GM23338 (cell line): Measurements from ENCODE around the gene CARD10. TPM values are rescaled to one million over a fixed set of nuclear protein-coding genes. Genes with fewer than 3 reads are reported as not detected.
A peak's percentile ranks its signal among the peaks of the same experiment; 100 is the strongest.

ENCODE experiments used
- ATAC-seq: fragments of 200-7000 bp; cut with Tn5 transposase; 3 replicates; pipeline ENCODE4 v1.9.1; 2020
- DNase-seq: peaks from one replicate; pipeline ENCODE4 v3.0.0-alpha.2; 2015; ENCODE audit warnings: low spot score
- H2AFZ ChIP-seq: fragments of 200-600 bp; sonication (generic); 2 replicates; pipeline ENCODE4 v1.8.0; 2016; ENCODE audit warnings: antibody characterized with exemption, mild to moderate bottlenecking, moderate library complexity
- H3F3A ChIP-seq: fragments of 200-600 bp; sonication (generic); replicated peaks from 2 replicates; pipeline ENCODE4 v1.8.0; 2017; ENCODE audit warnings: antibody characterized with exemption, mixed run types, low read depth
- H3K27ac ChIP-seq: fragments of 200-600 bp; sonication (generic); 2 replicates; pipeline ENCODE4 v1.6.1; 2016; ENCODE audit warnings: low read depth
- H3K27me3 ChIP-seq: fragments of 200-600 bp; sonication (generic); 2 replicates; pipeline ENCODE4 v1.8.0; 2016; ENCODE audit warnings: mild to moderate bottlenecking, mixed run types, moderate library complexity; ENCODE audit not compliant: insufficient read depth
- H3K36me3 ChIP-seq: fragments of 200-600 bp; sonication (generic); 2 replicates; pipeline ENCODE4 v1.8.0; 2016; ENCODE audit warnings: mild to moderate bottlenecking; ENCODE audit not compliant: insufficient read depth
- H3K4me1 ChIP-seq: fragments of 200-600 bp; sonication (generic); 2 replicates; pipeline ENCODE4 v1.8.0; 2016; ENCODE audit warnings: mild to moderate bottlenecking, moderate library complexity; ENCODE audit not compliant: insufficient read depth
- H3K4me2 ChIP-seq: fragments of 200-600 bp; sonication (generic); 2 replicates; pipeline ENCODE4 v1.7.1; 2017; ENCODE audit warnings: mixed run types
- H3K4me3 ChIP-seq: fragments of 200-600 bp; sonication (generic); 2 replicates; pipeline ENCODE4 v1.6.1; 2016; ENCODE audit warnings: mixed run types
- H3K79me2 ChIP-seq: fragments of 200-600 bp; sonication (generic); replicated peaks from 2 replicates; pipeline ENCODE4 v1.8.0; 2017; ENCODE audit warnings: mild to moderate bottlenecking; ENCODE audit not compliant: insufficient read depth
- H3K9me2 ChIP-seq: fragments of 200-600 bp; sonication (generic); 2 replicates; pipeline ENCODE4 v1.8.0; 2017; ENCODE audit not compliant: insufficient read depth
- H4K20me1 ChIP-seq: fragments of 200-600 bp; sonication (generic); replicated peaks from 2 replicates; pipeline ENCODE4 v1.8.0; 2017; ENCODE audit warnings: mild to moderate bottlenecking; ENCODE audit not compliant: insufficient read depth
- H3K27ac Mint-ChIP-seq: 2 replicates; pipeline ENCODE4 v1.8.0; 2020; ENCODE audit warnings: inconsistent platforms, mild to moderate bottlenecking, moderate library complexity, mixed read lengths
- H3K27me3 Mint-ChIP-seq: 3 replicates; pipeline ENCODE4 v1.8.0; 2022; ENCODE audit warnings: low read depth, mild to moderate bottlenecking, moderate library complexity, mixed read lengths, inconsistent platforms; ENCODE audit not compliant: insufficient read depth, poor library complexity
- H3K36me3 Mint-ChIP-seq: 3 replicates; pipeline ENCODE4 v1.8.0; 2021; ENCODE audit warnings: low read depth, mild to moderate bottlenecking, inconsistent platforms, moderate library complexity, mixed read lengths
- H3K4me1 Mint-ChIP-seq: 3 replicates; pipeline ENCODE4 v1.8.0; 2020; ENCODE audit warnings: mild to moderate bottlenecking, inconsistent platforms, mixed read lengths
- H3K4me3 Mint-ChIP-seq: 3 replicates; pipeline ENCODE4 v1.8.0; 2021; ENCODE audit warnings: moderate library complexity, mild to moderate bottlenecking, inconsistent platforms, mixed read lengths
- H3K9me3 Mint-ChIP-seq: 3 replicates; pipeline ENCODE4 v1.8.0; 2020; ENCODE audit warnings: moderate library complexity, mild to moderate bottlenecking, inconsistent platforms, mixed read lengths
- CREB1 ChIP-seq: fragments of 250-450 bp; sonication (Bioruptor Pico); IDR thresholded peaks from 2 replicates; pipeline ENCODE4 v1.5.0; 2020; ENCODE audit warnings: low read depth, mild to moderate bottlenecking, moderate library complexity
- EZH2 ChIP-seq: fragments of 200-600 bp; sonication (generic); IDR thresholded peaks from one replicate; pipeline ENCODE4 v1.8.0; 2017; ENCODE audit warnings: antibody characterized with exemption, mild to moderate bottlenecking, low read depth; ENCODE audit not compliant: unreplicated experiment
- EZH2phosphoT487 ChIP-seq: fragments of 200-600 bp; sonication (generic); IDR thresholded peaks from one replicate; pipeline ENCODE4 v1.8.1; 2018; ENCODE audit warnings: antibody characterized with exemption; ENCODE audit not compliant: unreplicated experiment
- JUNB ChIP-seq: IDR thresholded peaks from one replicate; pipeline ENCODE4 v1.6.1; 2016; ENCODE audit warnings: antibody characterized with exemption; ENCODE audit not compliant: unreplicated experiment
- NANOG ChIP-seq: IDR thresholded peaks from 2 replicates; pipeline ENCODE4 v1.6.1; 2016; ENCODE audit warnings: antibody characterized with exemption, borderline replicate concordance
- POLR2AphosphoS5 ChIP-seq: IDR thresholded peaks from 2 replicates; pipeline ENCODE4 v1.6.1; 2016; ENCODE audit warnings: antibody characterized with exemption, low read depth
- STAT1 ChIP-seq: IDR thresholded peaks from one replicate; pipeline ENCODE4 v1.6.1; 2016; ENCODE audit warnings: antibody characterized with exemption; ENCODE audit not compliant: unreplicated experiment
- ZNF331 ChIP-seq: fragments of 250-450 bp; sonication (Bioruptor Pico); IDR thresholded peaks from 2 replicates; pipeline ENCODE4 v1.5.0; 2020; ENCODE audit warnings: low read depth, mild to moderate bottlenecking, moderate library complexity
- polyA plus RNA-seq: library from polyadenylated mRNA; unstranded; fragments of >200 nt; fragmentation: Nextera tagmentation; extraction: Ambion mirVana; gene quantifications from 2 replicates; pipeline ENCODE4 v1.2.1, GENCODE V29; 2016
- total RNA-seq: library from RNA; depleted of rRNA; stranded (reverse); fragments of >200 nt; shearing (Covaris generic); gene quantifications from 2 replicates; pipeline ENCODE4 v1.2.3, GENCODE V29; 2014
- TF ChIP-seq, protein P1 (sequence below): IDR thresholded peaks from one replicate; pipeline ENCODE4 v1.6.1; 2018; ENCODE audit warnings: antibody characterized with exemption; ENCODE audit not compliant: unreplicated experiment
- TF ChIP-seq, protein P2 (sequence below): IDR thresholded peaks from 2 replicates; pipeline ENCODE4 v1.6.1; 2016; ENCODE audit warnings: antibody characterized with exemption
- TF ChIP-seq, protein P3 (sequence below), 2 experiments: fragments of 200-600 bp in 1 of 2; sonication (generic) in 1 of 2; conservative IDR thresholded peaks; 2 replicates each; pipeline versions ENCODE4 v1.5.1 to v1.6.1; 2016 to 2017; ENCODE audit warnings: antibody characterized with exemption in 2 of 2, low read depth in 2 of 2, mild to moderate bottlenecking in 2 of 2, moderate library complexity in 1 of 2

CARD10 gene
- total and polyA plus RNA-seq, 2 experiments from 2014 or later = 5.4 to 17.2 TPM

DNA sequence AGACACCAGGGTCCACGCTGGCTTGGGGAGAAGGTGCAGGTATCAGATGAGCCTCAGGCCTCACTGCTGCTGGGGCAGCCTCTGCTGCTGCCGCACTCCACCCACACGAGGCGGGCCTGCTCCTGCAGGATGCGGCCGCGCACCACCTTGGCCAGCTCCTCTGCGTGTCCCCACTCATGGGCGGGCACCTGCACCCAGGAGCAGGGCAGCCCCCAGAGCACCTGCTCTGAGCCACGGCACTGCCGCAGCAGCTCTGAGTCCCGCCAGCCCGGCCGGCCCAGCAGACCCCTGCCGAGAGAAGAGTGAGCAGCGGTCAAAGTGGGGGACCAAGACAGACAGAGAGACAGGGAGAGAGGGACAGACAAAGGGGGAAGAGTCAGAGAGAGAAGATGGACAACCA lies 28.1 kb downstream of the CARD10 start:
- Histone ChIP-seq H3K4me3 (no peak overlapping the region), H3K9me2 (no peaks in the 10 kb centered on the region), H3F3A (no peaks in the 10 kb centered on the region), H4K20me1 (no peaks in the 10 kb centered on the region), H3K4me2 (no peak overlapping the region), H3K27ac (no peak overlapping the region), H3K79me2 (no peaks in the 10 kb centered on the region), H3K4me1 (peaks cover 18% of the 10 kb centered on the region; the same call in 1 of the 2 replicates), H3K27me3 (no peaks in the 10 kb centered on the region), H3K36me3 (no peaks in the 10 kb centered on the region), H2AFZ (no peak overlapping the region)
- DNase-seq = no peak
- no peak for TF ChIP-seq ZNF331 (CRISPR knock-in tag)
- TF ChIP-seq, protein P1, sequence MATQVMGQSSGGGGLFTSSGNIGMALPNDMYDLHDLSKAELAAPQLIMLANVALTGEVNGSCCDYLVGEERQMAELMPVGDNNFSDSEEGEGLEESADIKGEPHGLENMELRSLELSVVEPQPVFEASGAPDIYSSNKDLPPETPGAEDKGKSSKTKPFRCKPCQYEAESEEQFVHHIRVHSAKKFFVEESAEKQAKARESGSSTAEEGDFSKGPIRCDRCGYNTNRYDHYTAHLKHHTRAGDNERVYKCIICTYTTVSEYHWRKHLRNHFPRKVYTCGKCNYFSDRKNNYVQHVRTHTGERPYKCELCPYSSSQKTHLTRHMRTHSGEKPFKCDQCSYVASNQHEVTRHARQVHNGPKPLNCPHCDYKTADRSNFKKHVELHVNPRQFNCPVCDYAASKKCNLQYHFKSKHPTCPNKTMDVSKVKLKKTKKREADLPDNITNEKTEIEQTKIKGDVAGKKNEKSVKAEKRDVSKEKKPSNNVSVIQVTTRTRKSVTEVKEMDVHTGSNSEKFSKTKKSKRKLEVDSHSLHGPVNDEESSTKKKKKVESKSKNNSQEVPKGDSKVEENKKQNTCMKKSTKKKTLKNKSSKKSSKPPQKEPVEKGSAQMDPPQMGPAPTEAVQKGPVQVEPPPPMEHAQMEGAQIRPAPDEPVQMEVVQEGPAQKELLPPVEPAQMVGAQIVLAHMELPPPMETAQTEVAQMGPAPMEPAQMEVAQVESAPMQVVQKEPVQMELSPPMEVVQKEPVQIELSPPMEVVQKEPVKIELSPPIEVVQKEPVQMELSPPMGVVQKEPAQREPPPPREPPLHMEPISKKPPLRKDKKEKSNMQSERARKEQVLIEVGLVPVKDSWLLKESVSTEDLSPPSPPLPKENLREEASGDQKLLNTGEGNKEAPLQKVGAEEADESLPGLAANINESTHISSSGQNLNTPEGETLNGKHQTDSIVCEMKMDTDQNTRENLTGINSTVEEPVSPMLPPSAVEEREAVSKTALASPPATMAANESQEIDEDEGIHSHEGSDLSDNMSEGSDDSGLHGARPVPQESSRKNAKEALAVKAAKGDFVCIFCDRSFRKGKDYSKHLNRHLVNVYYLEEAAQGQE = peak; percentile 39
- no peaks in the 10 kb centered on the region; the same call in 2 of the 3 replicates for H3K36me3 Mint-ChIP-seq
- H3K4me3 Mint-ChIP-seq = no peak overlapping the region
- H3K27ac Mint-ChIP-seq = no peak overlapping the region
- H3K27me3 Mint-ChIP-seq = peaks cover 13% of the 10 kb centered on the region
- H3K4me1 Mint-ChIP-seq = peaks cover 45% of the 10 kb centered on the region
- ATAC-seq = no peak
- H3K9me3 Mint-ChIP-seq = no peaks in the 10 kb centered on the region; the same call in 2 of the 3 replicates

DNA sequence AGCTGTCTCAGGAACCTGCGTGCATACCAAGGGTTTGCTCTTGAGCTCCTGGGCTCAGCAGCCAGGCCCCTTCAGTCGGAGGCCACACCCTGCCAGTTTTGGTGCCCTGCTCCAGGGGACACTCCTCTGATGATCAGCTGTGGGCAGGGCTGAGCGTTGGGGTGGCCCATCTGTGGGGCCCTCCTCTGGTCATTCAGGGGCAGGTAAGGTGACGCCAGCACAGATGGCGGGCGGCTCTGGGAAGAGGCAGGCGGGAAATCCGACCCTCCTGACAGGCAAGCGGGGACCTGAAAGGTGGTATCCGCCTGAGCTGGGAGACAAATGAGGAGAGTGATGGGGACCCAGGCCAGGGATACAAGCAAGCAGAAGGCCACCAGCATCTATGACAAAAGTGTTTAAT lies 29.2 kb downstream of the CARD10 start:
- Histone ChIP-seq H3K79me2 (no peaks in the 10 kb centered on the region), H4K20me1 (no peaks in the 10 kb centered on the region), H3K4me3 (no peak overlapping the region), H3K27ac (no peak overlapping the region), H3K36me3 (no peaks in the 10 kb centered on the region), H3K4me1 (peaks cover 18% of the 10 kb centered on the region; the same call in 1 of the 2 replicates), H3K9me2 (no peaks in the 10 kb centered on the region), H3K4me2 (no peak overlapping the region), H3K27me3 (no peaks in the 10 kb centered on the region), H2AFZ (no peak overlapping the region), H3F3A (no peaks in the 10 kb centered on the region)
- H3K4me3 Mint-ChIP-seq = no peak overlapping the region
- no peaks in the 10 kb centered on the region; the same call in 2 of the 3 replicates for H3K36me3 Mint-ChIP-seq
- peaks cover 49% of the 10 kb centered on the region for H3K4me1 Mint-ChIP-seq
- DNase-seq = no peak
- no peak for ATAC-seq
- peaks cover 10% of the 10 kb centered on the region for H3K27me3 Mint-ChIP-seq
- no peaks in the 10 kb centered on the region; the same call in 2 of the 3 replicates for H3K9me3 Mint-ChIP-seq
- no peak overlapping the region for H3K27ac Mint-ChIP-seq
- no peak for TF ChIP-seq ZNF331 (CRISPR knock-in tag)
- TF ChIP-seq, protein P1 = no peak
- TF ChIP-seq STAT1 = no peak
- no peak for TF ChIP-seq CREB1 (CRISPR knock-in tag)
- TF ChIP-seq EZH2 = no peak
- TF ChIP-seq NANOG = no peak
- no peak for TF ChIP-seq EZH2phosphoT487
- TF ChIP-seq, protein P2, sequence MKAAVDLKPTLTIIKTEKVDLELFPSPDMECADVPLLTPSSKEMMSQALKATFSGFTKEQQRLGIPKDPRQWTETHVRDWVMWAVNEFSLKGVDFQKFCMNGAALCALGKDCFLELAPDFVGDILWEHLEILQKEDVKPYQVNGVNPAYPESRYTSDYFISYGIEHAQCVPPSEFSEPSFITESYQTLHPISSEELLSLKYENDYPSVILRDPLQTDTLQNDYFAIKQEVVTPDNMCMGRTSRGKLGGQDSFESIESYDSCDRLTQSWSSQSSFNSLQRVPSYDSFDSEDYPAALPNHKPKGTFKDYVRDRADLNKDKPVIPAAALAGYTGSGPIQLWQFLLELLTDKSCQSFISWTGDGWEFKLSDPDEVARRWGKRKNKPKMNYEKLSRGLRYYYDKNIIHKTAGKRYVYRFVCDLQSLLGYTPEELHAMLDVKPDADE = no peak
- TF ChIP-seq POLR2AphosphoS5 = no peak
- TF ChIP-seq, protein P3, sequence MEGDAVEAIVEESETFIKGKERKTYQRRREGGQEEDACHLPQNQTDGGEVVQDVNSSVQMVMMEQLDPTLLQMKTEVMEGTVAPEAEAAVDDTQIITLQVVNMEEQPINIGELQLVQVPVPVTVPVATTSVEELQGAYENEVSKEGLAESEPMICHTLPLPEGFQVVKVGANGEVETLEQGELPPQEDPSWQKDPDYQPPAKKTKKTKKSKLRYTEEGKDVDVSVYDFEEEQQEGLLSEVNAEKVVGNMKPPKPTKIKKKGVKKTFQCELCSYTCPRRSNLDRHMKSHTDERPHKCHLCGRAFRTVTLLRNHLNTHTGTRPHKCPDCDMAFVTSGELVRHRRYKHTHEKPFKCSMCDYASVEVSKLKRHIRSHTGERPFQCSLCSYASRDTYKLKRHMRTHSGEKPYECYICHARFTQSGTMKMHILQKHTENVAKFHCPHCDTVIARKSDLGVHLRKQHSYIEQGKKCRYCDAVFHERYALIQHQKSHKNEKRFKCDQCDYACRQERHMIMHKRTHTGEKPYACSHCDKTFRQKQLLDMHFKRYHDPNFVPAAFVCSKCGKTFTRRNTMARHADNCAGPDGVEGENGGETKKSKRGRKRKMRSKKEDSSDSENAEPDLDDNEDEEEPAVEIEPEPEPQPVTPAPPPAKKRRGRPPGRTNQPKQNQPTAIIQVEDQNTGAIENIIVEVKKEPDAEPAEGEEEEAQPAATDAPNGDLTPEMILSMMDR (conservative IDR thresholded peaks at IDR 0.05; ENCODE audit: low read depth in 2 of 2) = no peak
- TF ChIP-seq JUNB = no peak
